CD4-positive, CD25-positive, alpha-beta regulatory T cell (primary cell): ENCODE results near the gene CCDC28B. TPM values are rescaled to one million over a fixed set of nuclear protein-coding genes. Genes with fewer than 3 reads are reported as not detected.

Experiments
- ATAC-seq, 2 donors: fragments of 150-1000 bp; cut with Tn5 transposase; one replicate each; pipeline ENCODE4 v1.10.0; 2021; ENCODE audit warnings: low read depth in 2 of 2, moderate number of reproducible peaks in 2 of 2, moderate library complexity in 1 of 2
- DNase-seq, 3 donors: peaks; one replicate each; pipeline versions ENCODE4 v3.0.0 to v3.0.0-alpha.2; 2012 to 2022; ENCODE audit warnings: mixed read lengths in 1 of 3
- H3K27ac ChIP-seq: one replicate; pipeline ENCODE4 v1.7.0; 2013; ENCODE audit warnings: mild to moderate bottlenecking, low read length; ENCODE audit not compliant: insufficient read depth, poor library complexity, severe bottlenecking
- H3K27me3 ChIP-seq: one replicate; pipeline ENCODE4 v1.7.0; 2013; ENCODE audit warnings: low read length; ENCODE audit not compliant: control insufficient read depth, insufficient read depth
- H3K36me3 ChIP-seq: one replicate; pipeline ENCODE4 v1.7.0; 2013; ENCODE audit warnings: mild to moderate bottlenecking, low read length, moderate library complexity; ENCODE audit not compliant: control insufficient read depth, insufficient read depth
- H3K4me1 ChIP-seq: 2 replicates; pipeline ENCODE4 v1.7.0; 2013; ENCODE audit warnings: mild to moderate bottlenecking, low read length; ENCODE audit not compliant: insufficient read depth, control insufficient read depth, poor library complexity, severe bottlenecking
- H3K4me3 ChIP-seq: one replicate; pipeline ENCODE4 v1.7.0; 2013; ENCODE audit warnings: low read depth, mild to moderate bottlenecking, low read length, moderate library complexity
- H3K9me3 ChIP-seq, 2 experiments: 1 replicate in 1 of 2; 2 replicates in 1 of 2; pipeline ENCODE4 v1.7.0; 2013; ENCODE audit warnings: low read length in 2 of 2, mild to moderate bottlenecking in 1 of 2, moderate library complexity in 1 of 2; ENCODE audit not compliant: control insufficient read depth in 2 of 2
- H3K27ac Mint-ChIP-seq, 3 donors: one replicate each; pipeline ENCODE4 v1.8.0; 2020 to 2022; ENCODE audit warnings: mild to moderate bottlenecking in 3 of 3, mixed read lengths in 3 of 3, moderate library complexity in 2 of 3
- H3K27me3 Mint-ChIP-seq: one replicate; pipeline ENCODE4 v1.8.0; 2022; ENCODE audit warnings: mild to moderate bottlenecking, mixed read lengths
- H3K36me3 Mint-ChIP-seq: one replicate; pipeline ENCODE4 v1.8.0; 2020; ENCODE audit warnings: mixed read lengths
- H3K4me1 Mint-ChIP-seq, 4 donors: one replicate each; pipeline ENCODE4 v1.8.0; 2020 to 2022; ENCODE audit warnings: mixed read lengths in 4 of 4, mild to moderate bottlenecking in 1 of 4
- H3K4me3 Mint-ChIP-seq, 4 donors: one replicate each; pipeline ENCODE4 v1.8.0; 2020 to 2022; ENCODE audit warnings: mild to moderate bottlenecking in 4 of 4, mixed read lengths in 4 of 4, moderate library complexity in 3 of 4
- H3K9me3 Mint-ChIP-seq, 7 donors: one replicate each; pipeline ENCODE4 v1.8.0; 2020 to 2022; ENCODE audit warnings: mixed read lengths in 7 of 7, mild to moderate bottlenecking in 3 of 7, moderate library complexity in 2 of 7
- polyA plus RNA-seq, 4 donors: library from polyadenylated mRNA; unstranded; fragments of 300-500 nt; fragmentation: Illumina TruSeq; gene quantifications; one replicate each; pipeline ENCODE4 v1.2.3, GENCODE V29; 2021
- total RNA-seq: library from RNA; stranded (reverse); gene quantifications from one replicate; pipeline ENCODE4 v1.2.3, GENCODE V29; 2022

CCDC28B gene
- total and polyA plus RNA-seq, 5 donors from 2014 or later, result 10.3 to 15.5 (median 14.1) TPM

- Mint-ChIP-seq H3K27me3 (no peaks in the 10 kb centered on the region), H3K9me3 (no peaks in the 10 kb centered on the region), H3K36me3 (no peaks in the 10 kb centered on the region), H3K4me1 (peaks cover 0 to 21% (median 9%) of the 10 kb centered on the region in 4 donors), H3K4me3 (peak overlapping the region; percentile 92 to 96 (median 92)), H3K27ac (peak overlapping the region; percentile 38 to 89 (median 69))
- peaks cover 22% of the 10 kb centered on the region for H3K4me1 ChIP-seq
- no peaks in the 10 kb centered on the region for H3K27me3 ChIP-seq
- peak overlapping the region; percentile 51 for H3K27ac ChIP-seq
- DNase-seq (peak; percentile 57 to 72 (median 63)), ATAC-seq (peak; percentile 56 to 65)
- no peaks in the 10 kb centered on the region for H3K9me3 ChIP-seq
- no peaks in the 10 kb centered on the region for H3K36me3 ChIP-seq
- H3K4me3 ChIP-seq, result peak overlapping the region; percentile 70
Observed at GRCh38 chr1:32240140-32240951, 40.0 kb downstream of the CCDC28B start.

- peaks cover 0 to 29% (median 11%) of the 10 kb centered on the region in 4 donors for H3K4me1 Mint-ChIP-seq
- no peaks in the 10 kb centered on the region for H3K9me3 Mint-ChIP-seq
- no peaks in the 10 kb centered on the region for H3K9me3 ChIP-seq
- H3K27ac ChIP-seq, result peak overlapping the region; percentile 51
- peak overlapping the region; percentile 69 to 89 (median 77) for H3K27ac Mint-ChIP-seq
- H3K4me3 ChIP-seq, result peak overlapping the region; percentile 70
- H3K36me3 Mint-ChIP-seq, result no peaks in the 10 kb centered on the region
- H3K4me1 ChIP-seq, result peaks cover 22% of the 10 kb centered on the region
- no peaks in the 10 kb centered on the region for H3K36me3 ChIP-seq
- peak; percentile 27 to 54 (median 41) for DNase-seq
- H3K4me3 Mint-ChIP-seq, result peak overlapping the region; percentile 92 to 96 (median 92)
- no peaks in the 10 kb centered on the region for H3K27me3 Mint-ChIP-seq
- H3K27me3 ChIP-seq, result no peaks in the 10 kb centered on the region
- peak; percentile 72 to 81 for ATAC-seq
Observed at GRCh38 chr1:32241001-32241763, 40.8 kb downstream of the CCDC28B start.

- Mint-ChIP-seq H3K4me3 (peak overlapping the region in 2 of 4 donors; percentile 92 to 93), H3K27ac (peak overlapping the region in 2 of 3 donors; percentile 64 to 69), H3K9me3 (no peaks in the 10 kb centered on the region), H3K4me1 (peaks cover 0 to 40% (median 11%) of the 10 kb centered on the region in 4 donors), H3K27me3 (no peaks in the 10 kb centered on the region), H3K36me3 (no peaks in the 10 kb centered on the region)
- ATAC-seq (no peak), DNase-seq (no peak)
- H3K4me1 ChIP-seq, result peaks cover 29% of the 10 kb centered on the region
- H3K36me3 ChIP-seq, result no peaks in the 10 kb centered on the region
- H3K9me3 ChIP-seq, result no peaks in the 10 kb centered on the region
- no peaks in the 10 kb centered on the region for H3K27me3 ChIP-seq
- H3K27ac ChIP-seq, result no peak overlapping the region
- no peak overlapping the region for H3K4me3 ChIP-seq
Observed at GRCh38 chr1:32242341-32242851, 42.0 kb downstream of the CCDC28B start.

- DNase-seq, result no peak
- peak within 1 kb of the TSS; percentile 94 for H3K27ac ChIP-seq
- Mint-ChIP-seq H3K9me3 (peaks cover 0 to 4% (median 0%) of the 10 kb centered on the region in 7 donors), H3K4me1 (peaks cover 9 to 61% (median 24%) of the 10 kb centered on the region in 4 donors), H3K4me3 (peak within 1 kb of the TSS; percentile 77 to 90 (median 84)), H3K36me3 (peaks cover 7% of the 10 kb centered on the region), H3K27ac (peak within 1 kb of the TSS; percentile 94 to 97 (median 96)), H3K27me3 (no peaks in the 10 kb centered on the region)
- H3K27me3 ChIP-seq, result no peaks in the 10 kb centered on the region
- ATAC-seq, result no peak
- H3K9me3 ChIP-seq, result no peaks in the 10 kb centered on the region
- H3K4me3 ChIP-seq, result peak within 1 kb of the TSS; percentile 30
- H3K36me3 ChIP-seq, result no peaks in the 10 kb centered on the region
- peaks cover 48% of the 10 kb centered on the region for H3K4me1 ChIP-seq
Observed at GRCh38 chr1:32246888-32247273, 46.5 kb downstream of the CCDC28B start, which contains the start of gene FAM167B. FAM167B (plus strand) TSS chr1:32247222; CDS start chr1:32247422, 200 bp downstream.

GRCh38 chr1:32247452-32247851, 47.1 kb downstream of the CCDC28B start:
- peaks cover 48% of the 10 kb centered on the region for H3K4me1 ChIP-seq
- H3K4me1 Mint-ChIP-seq, result peaks cover 9 to 57% (median 22%) of the 10 kb centered on the region in 4 donors
- peaks cover 12% of the 10 kb centered on the region for H3K36me3 Mint-ChIP-seq
- H3K27me3 Mint-ChIP-seq, result no peaks in the 10 kb centered on the region
- no peak for DNase-seq
- no peaks in the 10 kb centered on the region for H3K9me3 ChIP-seq
- no peaks in the 10 kb centered on the region for H3K27me3 ChIP-seq
- no peak overlapping the region for H3K4me3 ChIP-seq
- H3K27ac ChIP-seq, result peak overlapping the region; percentile 94
- peaks cover 0 to 4% (median 0%) of the 10 kb centered on the region in 7 donors for H3K9me3 Mint-ChIP-seq
- H3K36me3 ChIP-seq, result no peaks in the 10 kb centered on the region
- H3K27ac Mint-ChIP-seq, result peak overlapping the region; percentile 94 to 97 (median 96)
- H3K4me3 Mint-ChIP-seq, result peak overlapping the region in 2 of 4 donors; percentile 88 to 90
- no peak for ATAC-seq

- no peaks in the 10 kb centered on the region for H3K36me3 ChIP-seq
- peak overlapping the region; percentile 44 for H3K4me3 ChIP-seq
- Mint-ChIP-seq H3K27ac (peak overlapping the region; percentile 92 to 99 (median 99)), H3K27me3 (no peaks in the 10 kb centered on the region), H3K4me1 (peaks cover 9 to 55% (median 20%) of the 10 kb centered on the region in 4 donors), H3K36me3 (peaks cover 18% of the 10 kb centered on the region), H3K4me3 (peak overlapping the region; percentile 76 to 100 (median 90)), H3K9me3 (peaks cover 0 to 5% (median 0%) of the 10 kb centered on the region in 7 donors)
- no peaks in the 10 kb centered on the region for H3K9me3 ChIP-seq
- peaks cover 52% of the 10 kb centered on the region for H3K4me1 ChIP-seq
- DNase-seq, result peak; percentile 68 to 79 (median 68)
- H3K27me3 ChIP-seq, result no peaks in the 10 kb centered on the region
- peak; percentile 7 to 9 for ATAC-seq
- H3K27ac ChIP-seq, result peak overlapping the region; percentile 94
Observed at GRCh38 chr1:32247983-32248889, 47.8 kb downstream of the CCDC28B start.
